Prostate gland (tissue), 2 donors: Measurements from ENCODE around the gene AKAP9.

Experiments used
- CTCF ChIP-seq, 4 experiments: fragments of 200-600 bp in 2 of 4; fragments of 450-650 bp in 2 of 4; sonication (generic) in 2 of 4; IDR thresholded peaks; 1 replicate in 3 of 4; 2 replicates in 1 of 4; pipeline ENCODE4 v1.5.1; 2016 to 2019; ENCODE audit warnings: antibody characterized with exemption in 4 of 4, mild to moderate bottlenecking in 2 of 4, moderate library complexity in 2 of 4
- POLR2AphosphoS5 ChIP-seq: sonication (generic); formaldehyde crosslinking; IDR thresholded peaks from one replicate; pipeline ENCODE4 v1.6.1; 2017; ENCODE audit warnings: antibody characterized with exemption

DNA sequence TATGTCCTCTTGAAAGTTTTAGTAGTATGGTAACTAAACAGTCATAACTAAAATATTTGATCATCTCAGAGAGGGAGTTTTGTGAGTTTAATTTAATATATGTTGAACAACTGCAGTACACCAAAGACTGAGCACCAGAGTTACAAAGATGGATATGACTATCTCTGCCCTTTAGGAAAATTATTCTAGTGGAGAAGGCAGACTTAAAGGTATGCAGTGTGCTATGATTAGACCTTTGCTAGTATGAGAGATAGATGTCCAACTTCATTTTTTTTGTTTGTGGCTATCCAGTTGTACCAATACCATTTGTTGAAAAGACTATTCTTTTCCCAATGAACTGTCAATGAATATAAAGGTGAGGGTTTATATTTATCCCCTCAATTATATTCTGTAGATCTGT lies 33.4 kb downstream of the AKAP9 start:
- no peak for TF ChIP-seq CTCF (IDR thresholded peaks at IDR 0.05)
- no peak for TF ChIP-seq POLR2AphosphoS5
